Stimulated activated CD4-positive, alpha-beta T cell treated with anti-CD3 and anti-CD28 coated beads, Interleukin-15, amount 100 ng/mL, for 1 hour (primary cell): ENCODE data around the gene FAM83C.
A peak's percentile ranks its signal among the peaks of the same experiment; 100 is the strongest.
"Not testable (repeated sequence)": the region's sequence is repeated elsewhere in the genome, so short reads cannot be mapped to it uniquely, and the experiment has no call there.

Experiments used
- DNase-seq, 2 donors: peaks; one replicate each; pipeline ENCODE4 v3.0.0-alpha.2; 2020; ENCODE audit warnings: low read depth in 1 of 2, low spot score in 1 of 2

FAM83C gene

DNA sequence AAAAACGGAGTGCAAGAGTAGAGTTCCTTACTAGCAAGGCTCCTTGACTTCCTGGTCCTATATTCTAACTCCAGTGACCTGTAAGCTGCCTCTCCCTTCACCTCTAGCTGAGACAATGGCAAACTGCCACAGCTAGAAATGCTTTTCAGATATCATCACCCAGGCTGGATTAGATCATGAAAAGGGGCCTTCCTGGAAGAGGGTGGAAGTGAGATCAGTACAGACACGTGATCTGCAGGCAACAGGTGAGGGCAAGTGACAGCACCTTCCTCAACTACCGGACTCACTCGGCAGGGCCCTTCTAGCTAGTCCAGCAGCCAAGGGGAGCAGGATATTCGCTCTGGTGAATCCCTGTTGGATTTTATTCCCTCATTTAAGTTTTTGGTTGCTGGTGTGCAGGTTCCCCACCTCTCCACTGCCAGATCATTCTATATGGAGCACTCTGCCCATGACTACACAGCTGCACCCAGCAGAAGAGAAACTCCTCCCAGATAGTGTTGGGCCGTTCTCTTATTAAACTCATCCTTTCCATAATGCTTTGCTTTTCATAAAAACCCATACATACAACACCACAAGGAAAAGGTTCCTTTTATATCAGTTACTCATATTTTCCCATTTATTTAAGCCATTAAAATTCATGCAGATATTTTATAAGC is 26.4 kb upstream of the FAM83C start:
- no peak for DNase-seq

DNA sequence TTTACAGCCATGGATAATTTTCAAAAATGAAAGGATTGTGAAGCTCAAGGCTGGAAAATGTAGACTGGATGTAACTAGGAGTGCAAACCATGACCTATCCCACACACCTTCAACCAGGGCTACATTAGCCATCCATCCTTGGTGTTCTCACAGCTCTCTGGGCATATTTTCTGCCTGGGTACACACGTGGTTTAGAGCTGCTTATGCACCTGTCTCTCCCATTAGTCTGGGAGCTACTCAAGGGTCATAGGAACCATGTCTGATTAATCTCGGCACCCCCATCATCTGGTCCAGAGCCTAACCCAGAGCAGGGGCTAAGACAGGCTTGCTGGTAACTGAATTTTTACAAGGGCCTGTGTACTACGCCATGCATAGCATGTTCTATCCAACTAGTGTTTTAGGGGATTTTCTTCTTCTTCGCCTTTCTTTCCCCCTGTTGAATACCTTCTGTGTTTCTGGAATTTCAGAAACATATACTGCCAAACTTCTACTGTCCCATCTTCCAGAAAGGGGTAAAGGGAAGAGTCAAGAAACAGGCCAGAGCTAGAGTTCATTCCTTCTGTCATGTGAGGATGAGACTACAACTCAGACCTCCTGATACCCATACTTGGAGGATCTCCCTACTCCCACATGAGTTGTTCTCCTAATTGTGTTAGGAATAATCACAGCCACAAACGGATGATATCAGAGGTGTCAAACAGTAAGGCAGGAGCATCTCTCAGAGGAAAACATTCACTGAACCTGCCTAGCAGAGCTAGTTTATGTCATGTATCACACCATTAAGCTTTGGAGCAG is 25.4 kb upstream of the FAM83C start:
- DNase-seq = no peak

DNA sequence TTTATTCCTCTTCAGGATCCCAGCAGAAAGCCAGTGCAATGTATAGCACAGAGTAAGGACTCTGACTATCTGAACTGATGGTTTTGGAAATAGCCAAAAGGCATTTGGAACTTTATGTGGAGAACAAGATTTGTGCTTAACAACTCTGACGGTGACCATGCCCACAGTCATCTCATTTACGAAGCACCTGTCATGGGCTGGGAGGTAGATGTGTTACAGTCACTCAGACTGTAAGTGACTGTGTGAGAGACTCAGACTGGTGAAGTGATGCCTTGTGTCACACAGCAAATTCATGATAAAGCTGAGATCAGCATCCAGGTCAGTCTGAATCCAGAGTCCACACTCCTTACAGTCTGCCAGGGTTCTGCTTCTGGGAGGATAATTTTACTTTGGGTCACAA is 23.9 kb upstream of the FAM83C start:
- no peak for DNase-seq

DNA sequence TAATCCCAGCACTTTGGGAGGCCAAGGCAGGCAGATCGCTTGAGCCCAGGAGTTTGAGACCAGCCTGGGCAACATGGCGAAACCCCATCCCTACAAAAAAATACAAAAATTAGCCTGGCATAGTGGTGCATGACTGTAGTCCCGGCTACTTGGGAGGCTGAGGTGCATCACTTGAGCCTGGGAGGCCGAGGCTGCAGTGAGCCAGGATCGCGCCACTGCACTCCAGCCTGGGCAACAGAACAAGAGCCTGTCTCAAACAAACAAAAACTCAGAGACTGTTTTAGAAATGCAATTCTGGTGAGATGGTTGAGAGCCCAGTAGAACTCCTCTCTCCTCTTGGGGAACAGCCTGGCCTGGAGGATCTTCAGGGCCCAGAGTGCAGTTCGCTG is 23.4 kb upstream of the FAM83C start:
- not testable (repeated sequence) for DNase-seq

DNA sequence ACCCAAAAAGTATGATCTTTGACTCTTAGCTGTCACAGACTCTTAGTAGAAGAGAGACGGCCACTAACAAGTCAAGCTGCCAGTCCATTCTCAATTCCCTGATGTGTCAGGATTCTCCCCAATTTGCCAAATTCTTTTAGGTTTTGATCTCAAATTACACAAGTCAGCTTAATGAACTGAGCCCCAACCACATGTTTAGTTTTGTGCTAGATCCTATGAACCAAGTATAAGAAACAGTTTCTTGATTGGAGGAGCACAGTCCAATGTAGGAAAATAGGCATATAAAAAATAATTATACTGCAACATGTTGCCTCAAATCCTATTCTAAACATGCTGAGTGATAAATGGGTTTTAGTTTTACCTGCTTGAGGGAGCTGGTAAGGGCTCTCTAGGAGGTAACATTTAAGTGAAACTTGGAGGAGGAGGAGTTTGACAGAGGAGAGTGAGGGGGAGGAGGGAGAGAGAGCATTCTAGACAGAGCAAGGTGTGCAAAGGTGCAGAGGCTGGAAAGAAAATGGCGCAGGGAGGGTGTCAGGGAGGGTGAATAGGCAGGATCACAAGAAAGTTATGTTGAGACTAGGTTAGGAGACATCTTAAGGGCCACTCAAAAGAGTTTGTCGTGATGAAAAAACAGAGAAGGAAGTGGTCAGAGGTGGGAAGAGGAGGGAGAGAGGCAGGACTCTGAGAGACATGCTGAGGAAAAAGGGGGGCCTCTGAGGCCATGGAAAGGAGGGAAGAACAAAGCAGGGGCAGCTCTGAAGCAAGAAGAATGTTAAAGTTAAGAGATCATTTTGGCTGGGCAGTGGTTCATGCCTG is 22.8 kb upstream of the FAM83C start:
- DNase-seq = no peak

DNA sequence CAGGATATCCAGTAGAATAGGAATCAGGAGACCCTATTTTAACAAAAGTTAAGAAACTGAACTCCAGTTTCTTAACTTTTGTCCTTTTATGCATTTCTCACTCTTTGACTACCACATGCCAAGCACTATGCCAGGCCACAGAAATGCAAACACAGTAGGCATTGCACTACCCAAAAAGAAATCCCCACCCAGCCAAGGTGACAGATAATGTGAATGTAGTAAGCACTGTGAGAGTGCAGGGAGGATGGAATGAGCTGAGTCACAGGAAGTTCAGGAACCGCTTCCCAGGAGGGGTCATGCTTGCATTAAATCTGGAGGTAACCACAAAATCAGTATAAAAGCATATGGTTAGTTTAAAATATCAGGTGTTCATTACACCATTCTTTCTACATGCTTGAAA is 20.1 kb upstream of the FAM83C start:
- DNase-seq = no peak

DNA sequence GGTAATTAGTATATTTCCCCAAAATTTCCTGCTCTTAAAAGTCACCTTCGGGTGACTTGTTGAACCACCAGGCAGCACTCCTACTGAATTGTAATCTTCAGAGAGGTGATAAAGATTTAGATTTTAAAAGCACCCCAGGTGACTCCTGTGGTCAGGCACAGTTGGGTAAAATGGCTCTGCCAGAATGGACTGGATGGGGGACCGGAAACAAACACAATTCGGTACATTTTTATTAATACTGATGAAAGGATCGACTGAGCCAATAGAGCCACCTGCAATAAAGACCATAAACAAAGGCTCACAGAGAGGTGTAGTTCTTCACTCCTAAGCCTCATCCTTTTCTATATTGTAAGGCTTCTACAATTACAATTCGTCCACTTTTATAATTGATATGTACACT is 19.6 kb upstream of the FAM83C start:
- DNase-seq = no peak

DNA sequence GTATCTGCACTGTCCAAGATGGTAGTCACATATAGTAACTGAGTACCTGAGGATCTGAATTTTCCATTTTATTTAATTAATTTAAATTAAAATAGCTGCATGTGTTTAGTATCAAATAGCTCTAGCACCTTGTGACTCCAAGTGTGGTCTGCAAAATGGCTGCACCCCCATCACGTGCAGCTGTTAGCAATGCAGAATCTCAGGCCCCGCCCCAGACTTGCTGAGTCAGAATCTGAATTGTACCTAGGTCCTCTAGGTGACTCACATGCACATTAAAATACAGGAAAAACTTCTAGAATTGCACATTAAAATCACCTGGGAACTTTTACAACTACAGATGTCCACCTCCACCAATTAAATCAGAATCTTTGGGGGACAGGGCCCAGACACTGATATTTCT is 19.2 kb upstream of the FAM83C start:
- peak in 1 of 2 donors; percentile 37 for DNase-seq

DNA sequence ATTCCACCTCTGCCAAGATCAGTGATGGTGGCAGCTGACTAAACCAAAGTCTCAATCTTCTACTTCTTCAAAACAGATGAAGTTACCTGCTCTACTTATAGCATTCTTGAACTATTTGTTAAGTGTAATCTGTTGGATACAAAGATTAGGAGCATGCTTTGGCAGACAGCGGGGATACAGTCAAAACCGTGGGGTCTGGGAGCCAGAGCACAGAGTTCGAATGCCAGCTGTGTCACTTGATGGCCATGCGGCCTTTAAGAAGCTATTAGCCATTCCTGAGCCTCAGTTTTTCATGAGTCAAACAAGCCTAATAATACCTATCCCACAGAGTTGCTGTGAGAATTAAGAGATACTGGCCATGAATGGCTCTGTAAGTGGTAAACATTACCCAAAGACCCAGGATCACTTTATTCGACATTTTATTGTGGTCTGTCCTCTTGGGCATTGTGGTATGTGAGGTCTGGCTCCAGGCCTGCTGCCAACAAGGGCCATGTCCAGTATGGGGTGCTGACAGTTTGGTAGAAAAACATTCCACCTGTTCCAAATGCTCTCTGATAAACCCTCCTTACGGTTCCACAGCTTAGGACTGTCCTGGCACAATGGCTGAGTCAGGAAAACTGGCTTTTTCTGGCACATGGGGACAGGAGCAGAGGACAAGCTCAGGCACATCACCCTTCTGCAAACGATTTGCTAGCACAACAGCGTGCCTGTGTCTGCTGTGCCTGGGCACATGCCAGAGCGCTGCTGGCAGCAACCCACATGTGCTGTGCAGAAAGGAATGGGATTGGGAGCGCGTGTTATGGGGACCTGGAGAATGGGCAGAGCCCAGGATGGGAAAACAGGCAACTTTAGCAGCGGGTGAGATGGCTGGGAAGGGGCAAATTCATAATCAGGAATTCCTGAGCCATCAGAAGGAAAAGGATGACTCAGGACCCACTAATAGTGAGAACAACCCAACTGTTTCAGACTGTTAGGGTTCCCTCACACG is 15.7 kb upstream of the FAM83C start:
- DNase-seq = no peak

DNA sequence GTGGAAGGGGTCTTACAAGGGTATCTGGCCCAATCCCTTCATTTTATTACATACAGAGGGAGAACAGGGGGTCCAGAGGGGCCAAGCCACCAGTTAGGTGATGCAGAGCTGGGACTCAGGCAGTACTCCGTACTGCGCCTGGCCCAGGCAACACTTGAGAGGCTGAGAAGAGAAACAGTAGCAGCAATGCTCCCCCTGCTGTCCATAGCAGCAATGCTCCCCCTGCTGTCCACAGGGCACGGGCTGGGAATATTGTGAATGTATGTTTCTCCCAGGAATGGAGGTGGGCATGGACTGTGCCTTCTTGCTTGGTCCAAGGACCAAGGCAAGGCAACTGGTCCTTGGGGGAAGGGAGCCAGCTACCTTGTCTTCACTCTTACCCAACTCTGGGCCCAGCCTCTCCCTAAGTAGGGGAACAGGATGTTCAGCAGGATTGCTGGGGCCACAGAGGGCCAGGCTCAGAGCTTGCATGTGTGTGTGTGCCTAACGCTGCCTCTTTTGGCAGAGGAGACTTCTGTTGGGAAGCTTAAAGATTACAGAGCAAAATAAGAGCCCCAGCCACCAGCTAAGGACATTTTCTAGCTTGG is 14.8 kb upstream of the FAM83C start:
- DNase-seq = no peak

DNA sequence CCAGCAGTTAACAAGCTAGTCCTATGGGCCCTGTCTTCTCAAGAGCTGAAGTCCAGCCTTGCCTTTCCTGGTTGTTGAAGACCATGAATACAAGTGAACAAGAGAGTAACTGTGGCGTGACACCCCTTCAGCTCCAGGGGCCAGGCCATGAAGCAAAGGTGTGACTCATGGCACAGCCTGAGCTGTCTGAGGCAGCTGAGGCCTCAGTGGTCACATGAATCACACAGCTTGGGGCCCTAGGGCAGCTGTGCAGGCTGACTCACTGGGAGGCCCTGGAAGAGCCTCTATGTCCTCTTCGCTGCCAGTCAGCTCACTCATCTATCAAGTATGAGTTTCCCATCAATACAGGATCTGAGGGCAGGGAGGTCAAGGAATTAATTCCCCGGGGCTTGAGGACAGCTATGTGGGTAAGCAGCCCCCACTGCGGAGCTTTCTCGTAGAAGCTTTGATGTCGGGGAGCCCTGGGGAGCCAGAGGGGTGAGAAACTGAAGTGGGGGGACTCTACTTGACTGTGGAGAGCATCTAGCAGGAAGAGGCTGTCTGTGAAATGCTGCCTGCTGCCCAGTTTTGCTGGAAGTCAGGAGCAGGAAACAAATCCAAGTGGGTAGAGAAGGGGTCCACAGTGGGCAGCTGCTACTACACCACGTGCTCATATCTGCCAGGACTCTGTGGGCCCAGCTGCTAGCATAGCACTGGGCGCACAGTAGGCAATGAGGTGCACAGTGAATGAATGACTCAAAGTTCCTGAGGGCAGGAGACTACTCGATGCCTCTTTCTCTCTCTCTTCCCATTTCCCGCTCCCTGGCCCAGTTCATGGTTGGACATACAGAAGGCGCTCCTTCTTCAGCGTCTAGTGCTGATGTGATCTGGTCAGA is 13.7 kb upstream of the FAM83C start:
- peak in 1 of 2 donors; percentile 43 for DNase-seq

DNA sequence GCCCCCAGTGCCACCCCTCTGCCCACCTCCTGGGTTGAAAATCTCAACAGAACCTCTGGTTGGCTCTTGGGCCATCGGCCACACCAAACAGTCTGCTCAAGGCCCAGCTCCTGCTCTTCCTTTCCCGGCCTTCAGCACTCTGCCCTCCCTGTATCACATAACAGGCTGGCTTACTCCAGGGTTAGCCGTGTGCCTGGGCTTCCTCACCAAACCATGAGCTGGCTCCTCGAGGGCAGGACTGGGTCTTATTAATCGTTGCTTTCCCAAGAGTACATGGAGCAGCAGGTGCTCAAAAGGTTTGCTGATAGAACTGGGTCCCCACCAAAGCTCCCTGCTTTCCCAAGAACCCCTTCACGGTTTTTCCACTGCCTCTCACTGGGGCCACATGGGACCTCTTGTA is 12.7 kb upstream of the FAM83C start:
- no peak for DNase-seq

DNA sequence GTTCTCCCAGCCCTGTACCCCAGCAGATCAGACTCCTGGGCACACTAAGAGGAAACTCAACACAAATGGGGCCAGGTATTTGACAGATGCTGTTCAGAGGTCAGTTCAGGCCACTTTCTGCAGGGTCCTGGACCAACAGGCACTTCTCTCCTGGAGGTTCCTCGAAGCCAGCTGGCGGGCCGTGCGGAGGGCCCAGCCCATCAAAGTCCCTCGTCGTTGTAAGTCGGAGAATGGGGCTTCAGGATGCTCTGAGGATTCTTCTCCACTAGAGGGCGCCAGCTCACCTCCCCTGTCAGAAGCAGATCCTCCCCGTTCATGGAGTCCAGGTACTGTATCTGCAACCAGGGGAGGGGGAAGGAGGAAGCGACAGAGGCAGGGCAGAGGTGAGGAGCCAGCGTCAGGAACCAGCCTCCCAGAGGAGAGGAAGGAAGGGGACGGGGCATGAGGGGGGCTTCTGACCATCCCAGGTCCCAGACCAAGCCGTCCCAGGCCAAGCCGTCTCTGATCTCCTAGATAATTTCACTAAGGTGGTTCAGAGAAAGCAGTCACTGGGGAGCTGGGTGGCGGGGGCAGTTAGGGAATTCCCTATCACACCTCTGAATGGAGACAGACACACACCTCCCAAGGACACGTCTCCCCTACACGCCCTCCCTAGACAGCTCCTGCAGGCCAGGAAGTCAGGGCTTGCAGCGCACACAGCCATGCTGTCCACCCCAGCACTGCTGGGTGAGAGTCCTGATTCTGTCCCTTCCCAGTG is 11.7 kb upstream of the FAM83C start:
- peak; percentile 57 to 61 for DNase-seq

DNA sequence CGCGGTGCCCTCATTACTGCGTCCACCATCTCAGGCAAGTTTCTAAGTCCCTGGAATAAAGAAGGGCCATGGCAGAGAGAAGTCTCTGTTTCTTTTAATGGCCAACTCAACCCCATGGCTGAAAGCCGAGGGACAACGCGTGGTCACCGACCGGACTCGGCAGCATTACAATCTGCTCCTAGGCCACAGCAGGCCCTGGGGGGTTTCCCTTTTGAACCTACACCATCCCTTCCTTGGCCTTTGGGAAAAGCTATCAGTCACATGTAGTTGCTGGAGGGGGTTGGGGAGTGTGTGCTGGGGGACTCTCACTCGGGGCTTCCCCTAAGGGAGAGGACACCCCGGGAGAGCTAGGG is 11.1 kb upstream of the FAM83C start:
- no peak for DNase-seq

DNA sequence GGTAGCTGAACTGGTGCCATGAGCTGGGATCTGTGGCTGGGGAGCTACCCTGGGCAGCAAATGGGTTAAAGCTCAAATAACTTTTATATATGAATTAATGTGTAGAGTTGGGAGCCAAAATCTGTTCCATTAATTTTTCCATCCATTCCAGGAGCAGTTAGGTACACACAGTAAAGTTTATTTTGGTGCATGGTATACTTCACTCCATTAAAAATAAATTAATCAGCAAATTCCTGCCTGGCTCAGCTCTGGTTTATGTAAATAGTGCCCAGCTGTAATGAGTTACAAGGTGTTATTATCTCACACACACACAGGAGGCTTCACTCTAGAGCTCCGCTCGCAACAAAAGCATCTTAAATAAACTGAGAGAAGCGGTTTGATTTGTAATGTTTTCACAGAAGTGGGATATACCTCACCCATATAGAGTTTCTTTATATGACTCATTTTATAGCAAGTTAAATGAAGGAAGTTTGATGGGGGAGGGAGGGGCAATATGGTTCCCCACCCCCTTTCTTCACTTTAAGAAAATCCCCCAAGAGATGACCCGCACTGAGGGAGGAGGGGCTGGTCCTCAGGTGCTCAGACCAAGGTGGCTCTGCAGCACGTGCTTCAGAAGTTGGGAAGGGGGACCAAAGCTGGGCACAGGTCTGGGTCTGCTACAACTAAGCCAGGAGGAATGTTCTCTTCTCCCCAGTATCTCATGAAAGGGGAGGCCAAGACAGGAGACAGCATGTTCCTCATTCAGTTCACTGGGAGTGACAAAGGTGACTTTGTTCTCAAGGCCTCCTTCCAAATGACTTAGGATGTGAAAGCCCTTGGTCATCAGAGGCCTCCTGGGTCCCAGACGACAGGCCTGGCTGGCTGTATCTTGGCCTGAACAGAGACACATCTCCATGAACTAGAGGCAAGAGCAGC is 10.5 kb upstream of the FAM83C start:
- DNase-seq = no peak

DNA sequence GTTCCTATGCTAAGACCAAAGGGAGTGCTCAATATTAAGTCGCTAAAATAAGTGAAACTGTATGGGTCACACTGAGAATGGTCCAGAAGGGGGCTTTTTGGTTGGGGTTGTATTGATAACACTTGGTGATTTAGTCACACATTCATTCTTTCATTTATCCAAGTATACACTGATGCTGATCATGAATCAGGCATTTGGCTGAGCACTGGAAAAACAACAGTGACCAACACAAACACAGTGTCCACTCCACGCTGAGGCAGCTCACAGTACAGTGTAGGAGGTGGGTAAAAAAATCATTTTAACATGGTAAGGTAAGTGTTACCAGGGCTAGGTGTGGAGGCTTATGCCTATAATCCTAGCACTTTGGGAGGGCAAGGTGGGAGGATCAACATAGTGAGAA is 9.2 kb upstream of the FAM83C start:
- no peak for DNase-seq

DNA sequence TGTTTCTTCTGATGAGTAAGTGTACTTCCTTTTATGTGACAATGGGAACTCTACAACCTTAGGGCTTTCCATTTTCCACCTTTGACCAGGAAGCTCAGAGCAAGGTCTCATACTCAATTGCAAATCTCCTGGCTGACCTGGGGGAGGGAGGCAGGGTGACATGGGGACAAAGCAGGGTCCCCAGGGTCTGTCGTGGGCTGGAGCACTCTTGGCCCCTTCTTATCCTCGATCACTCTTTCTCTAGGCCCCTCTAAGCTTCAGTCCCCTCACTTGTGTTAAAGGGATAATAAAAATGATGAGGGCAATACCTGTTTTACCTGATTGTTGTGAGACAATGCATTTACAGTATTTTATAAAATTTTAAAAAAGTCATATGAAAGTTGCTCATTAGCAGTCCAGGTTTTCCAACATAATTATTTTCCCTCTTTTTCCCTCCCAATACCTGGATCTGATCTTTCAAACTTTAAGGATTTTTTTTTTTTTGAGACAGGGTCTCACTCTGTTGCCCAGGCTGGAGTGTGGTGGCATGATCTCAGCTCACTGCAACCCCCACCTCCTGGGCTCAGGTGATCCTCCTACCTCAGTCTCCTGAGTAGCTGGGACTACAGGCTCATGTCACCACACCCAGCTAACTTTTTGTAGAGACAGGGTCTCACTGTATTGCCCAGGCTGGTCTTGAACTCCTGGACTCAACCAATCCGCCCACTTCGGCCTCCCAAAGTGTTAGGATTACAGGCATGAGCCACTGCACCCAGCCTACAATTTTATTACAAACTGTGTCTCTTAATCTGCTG is 8.4 kb upstream of the FAM83C start:
- no peak for DNase-seq
